HCT116 (cell line): Measurements from ENCODE around the gene HOXC11. TPM values are rescaled to one million over a fixed set of nuclear protein-coding genes. Genes with fewer than 3 reads are reported as not detected.

Experiments
- ATAC-seq: fragments of 200-7000 bp; cut with Tn5 transposase; 2 replicates; pipeline ENCODE4 v1.9.1; 2020; ENCODE audit warnings: mild to moderate bottlenecking, moderate library complexity
- BruUV-seq: library from RNA; stranded (reverse); fragments of 400-500 nt; replicated peaks from 2 replicates; lab custom pipeline; 2021; lab: Mats Ljungman, UMichigan
- CTCF ChIA-PET: fragments of 300-600 bp; sonication (Branson Sonifier 250); formaldehyde crosslinking; loops from one replicate; lab custom pipeline; 2021; ENCODE audit warnings: antibody characterized with exemption; lab: Charles Lee
- POLR2A ChIA-PET: fragments of 300-600, 350-600 bp; sonication (Branson Sonifier 250); formaldehyde crosslinking; loops from one replicate; lab custom pipeline; 2021; ENCODE audit warnings: antibody characterized with exemption; lab: Charles Lee
- RAD21 ChIA-PET, 2 experiments: fragments of 300-600 bp; sonication (Branson Sonifier 250); formaldehyde crosslinking; loops; one replicate each; lab custom pipeline; 2023; ENCODE audit warnings: low total read pairs in 2 of 2; ENCODE audit not compliant: uncharacterized antibody in 2 of 2, unreplicated experiment in 2 of 2, low non-redundant PET in 1 of 2; lab: Charles Lee
- DNase-seq: peaks from one replicate; pipeline ENCODE4 v3.0.0-alpha.2; 2010; ENCODE audit warnings: low read depth, low spot score
- H2AFZ ChIP-seq: fragments of 200-600 bp; shearing (Covaris generic), sonication (generic); 2 replicates; pipeline ENCODE4 v1.6.1; 2017; ENCODE audit warnings: low read depth, mixed run types, mixed read lengths, antibody characterized with exemption, low read length; ENCODE audit not compliant: poor library complexity, severe bottlenecking
- H3K27ac ChIP-seq: 2 replicates; pipeline ENCODE4 v1.5.1; 2012; ENCODE audit warnings: low read depth, low read length
- H3K27me3 ChIP-seq: fragments of 200-600 bp; sonication (generic); 2 replicates; pipeline ENCODE4 v1.6.1; 2016; ENCODE audit warnings: mixed run types, low read length, mixed read lengths; ENCODE audit not compliant: insufficient read depth
- H3K36me3 ChIP-seq, 2 experiments: fragments of 200-500 bp in 1 of 2; fragments of 200-600 bp in 1 of 2; sonication (Bioruptor generic) in 1 of 2; sonication (generic) in 1 of 2; 2 replicates each; pipeline versions ENCODE4 v1.5.1 to v1.6.1; 2014 to 2016; ENCODE audit warnings: low read length in 2 of 2, inconsistent platforms in 1 of 2, mixed read lengths in 1 of 2, mixed run types in 1 of 2; ENCODE audit not compliant: insufficient read depth in 2 of 2, control insufficient read depth in 1 of 2
- H3K4me1 ChIP-seq, 2 experiments: fragments of 200-600 bp in 1 of 2; sonication (generic) in 1 of 2; 2 replicates each; pipeline versions ENCODE4 v1.5.1 to v1.6.1; 2012 to 2017; ENCODE audit warnings: low read length in 2 of 2, inconsistent platforms in 1 of 2, mild to moderate bottlenecking in 1 of 2, mixed read lengths in 1 of 2, mixed run types in 1 of 2, moderate library complexity in 1 of 2; ENCODE audit not compliant: insufficient read depth in 2 of 2, control insufficient read depth in 1 of 2
- H3K4me2 ChIP-seq: fragments of 200-600 bp; sonication (generic); 2 replicates; pipeline ENCODE4 v1.6.1; 2017; ENCODE audit warnings: mixed run types, low read length, mixed read lengths
- H3K4me3 ChIP-seq, 2 experiments: fragments of 200-600 bp in 1 of 2; sonication (generic) in 1 of 2; replicated peaks in 1 of 2; 2 replicates each; pipeline ENCODE4 v1.5.1; 2011 to 2016; ENCODE audit warnings: low read length in 2 of 2, control low read depth in 1 of 2, low read depth in 1 of 2, mild to moderate bottlenecking in 1 of 2, mixed read lengths in 1 of 2, mixed run types in 1 of 2
- H3K79me2 ChIP-seq: fragments of 200-600 bp; sonication (generic); 2 replicates; pipeline ENCODE4 v1.6.1; 2017; ENCODE audit warnings: mild to moderate bottlenecking, mixed run types, low read length, moderate library complexity, mixed read lengths; ENCODE audit not compliant: insufficient read depth
- H3K9ac ChIP-seq: fragments of 200-600 bp; sonication (generic); 2 replicates; pipeline ENCODE4 v1.6.1; 2016; ENCODE audit warnings: low read length, mixed read lengths
- H3K9me2 ChIP-seq: fragments of 200-600 bp; sonication (generic), shearing (Covaris generic); 2 replicates; pipeline ENCODE4 v1.6.1; 2017; ENCODE audit warnings: mixed run types, mild to moderate bottlenecking, moderate library complexity; ENCODE audit not compliant: insufficient read depth
- H3K9me3 ChIP-seq, 2 experiments: fragments of 200-500 bp in 1 of 2; fragments of 200-600 bp in 1 of 2; sonication (Bioruptor generic) in 1 of 2; sonication (generic) in 1 of 2; 2 replicates each; pipeline ENCODE4 v1.6.1; 2014 to 2017; ENCODE audit warnings: low read length in 2 of 2, mixed read lengths in 2 of 2, inconsistent platforms in 1 of 2, low read depth in 1 of 2, mild to moderate bottlenecking in 1 of 2, mixed run types in 1 of 2, moderate library complexity in 1 of 2; ENCODE audit not compliant: control insufficient read depth in 1 of 2, insufficient read depth in 1 of 2
- H4K20me1 ChIP-seq: fragments of 200-600 bp; sonication (generic), shearing (Covaris generic); 2 replicates; pipeline ENCODE4 v1.6.1; 2017; ENCODE audit warnings: mixed run types, mild to moderate bottlenecking, moderate library complexity; ENCODE audit not compliant: insufficient read depth
- CEBPB ChIP-seq: IDR thresholded peaks from 2 replicates; pipeline ENCODE4 v1.6.1; 2012; ENCODE audit warnings: low read depth
- ELF1 ChIP-seq: IDR thresholded peaks from 2 replicates; pipeline ENCODE4 v1.6.1; 2012; ENCODE audit warnings: low read depth, borderline replicate concordance
- FOSL1 ChIP-seq: IDR thresholded peaks from 2 replicates; pipeline ENCODE4 v1.6.1; 2012; ENCODE audit warnings: low read depth
- JUND ChIP-seq: IDR thresholded peaks from 2 replicates; pipeline ENCODE4 v1.6.1; 2012
- POLR2A ChIP-seq: IDR thresholded peaks from 2 replicates; pipeline ENCODE4 v1.7.0; 2011; ENCODE audit warnings: borderline replicate concordance; ENCODE audit not compliant: insufficient read depth, insufficient read length; ENCODE audit errors: extremely low read depth
- POLR2AphosphoS5 ChIP-seq: IDR thresholded peaks from 2 replicates; pipeline ENCODE4 v1.6.1; 2011; ENCODE audit warnings: mild to moderate bottlenecking, low read depth, low read length, moderate library complexity
- RAD21 ChIP-seq: IDR thresholded peaks from 2 replicates; pipeline ENCODE4 v1.6.1; 2012; ENCODE audit warnings: low read depth, mild to moderate bottlenecking
- SIN3A ChIP-seq: IDR thresholded peaks from 2 replicates; pipeline ENCODE4 v1.6.1; 2012; ENCODE audit warnings: low read depth
- SRF ChIP-seq: IDR thresholded peaks from 2 replicates; pipeline ENCODE4 v1.6.1; 2012; ENCODE audit warnings: low read depth
- YY1 ChIP-seq: IDR thresholded peaks from 2 replicates; pipeline ENCODE4 v1.6.1; 2011; ENCODE audit warnings: low read length, low read depth, moderate library complexity, mild to moderate bottlenecking; ENCODE audit not compliant: insufficient replicate concordance; ENCODE audit errors: extremely low read depth
- ZNF274 ChIP-seq: fragments of 200-500 bp; sonication (Bioruptor generic); IDR thresholded peaks from 2 replicates; pipeline ENCODE4 v1.6.1; 2014; ENCODE audit warnings: mild to moderate bottlenecking, low read depth, low read length, inconsistent platforms
- intact Hi-C: fragments of 100-400 bp; cut with micrococcal nuclease; formaldehyde crosslinking; loops from 2 replicates; pipeline ENCODE4 v1.10.0; 2022
- total RNA-seq: library from RNA; stranded (reverse); gene quantifications from one replicate; pipeline ENCODE4 v1.2.1, GENCODE V29; 2021; ENCODE audit not compliant: unreplicated experiment
- TF ChIP-seq, protein P1 (sequence below): IDR thresholded peaks from 2 replicates; pipeline ENCODE4 v1.6.1; 2012
- TF ChIP-seq, protein P2 (sequence below): IDR thresholded peaks from 2 replicates; pipeline ENCODE4 v1.6.1; 2012; ENCODE audit warnings: low read depth
- TF ChIP-seq, protein P3 (sequence below): IDR thresholded peaks from 2 replicates; pipeline ENCODE4 v1.6.1; 2011; ENCODE audit warnings: mild to moderate bottlenecking, low read length, moderate library complexity; ENCODE audit not compliant: insufficient replicate concordance; ENCODE audit errors: extremely low read depth

HOXC11 gene
- total RNA-seq, 1 experiment from 2014 or later, result 0.22 TPM

DNA sequence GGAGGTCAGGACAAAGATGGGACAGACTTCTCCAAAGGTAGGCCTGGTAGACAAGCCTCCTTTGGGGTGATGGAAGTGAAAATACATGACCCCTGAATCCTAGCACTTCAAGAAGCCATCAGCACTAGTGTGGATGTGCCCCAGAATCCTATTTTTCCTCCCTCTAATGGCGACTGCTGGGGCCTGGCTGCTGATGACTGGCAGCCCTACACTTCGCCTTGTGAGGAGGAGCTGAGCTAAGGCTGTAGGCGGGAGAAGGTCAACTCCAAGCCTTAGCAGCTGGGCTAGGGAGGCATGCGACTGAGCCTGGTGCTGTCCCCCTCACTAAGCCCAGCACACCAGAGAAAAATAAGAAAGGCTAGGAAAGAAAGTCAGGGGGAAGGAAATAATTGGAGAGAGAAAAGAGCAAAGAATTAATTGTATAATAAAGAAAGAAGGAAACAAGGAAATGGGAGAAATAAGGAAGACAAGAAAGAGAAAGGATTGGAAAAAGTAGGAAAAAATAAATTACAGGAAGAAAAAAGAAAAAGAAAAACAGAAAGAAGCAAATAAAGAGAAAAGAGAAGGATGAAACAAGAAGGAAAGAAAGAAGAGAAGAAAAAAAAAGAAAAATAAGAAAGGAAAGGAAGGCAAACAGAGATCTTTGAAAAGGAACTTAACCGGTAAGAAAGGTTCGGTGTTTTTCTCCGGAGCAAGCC is 7.3 kb downstream of the HOXC11 start (continued):
- TF ChIP-seq SRF, result no peak
- no peak for TF ChIP-seq POLR2A
- TF ChIP-seq SIN3A, result no peak
- no peak for TF ChIP-seq FOSL1

DNA sequence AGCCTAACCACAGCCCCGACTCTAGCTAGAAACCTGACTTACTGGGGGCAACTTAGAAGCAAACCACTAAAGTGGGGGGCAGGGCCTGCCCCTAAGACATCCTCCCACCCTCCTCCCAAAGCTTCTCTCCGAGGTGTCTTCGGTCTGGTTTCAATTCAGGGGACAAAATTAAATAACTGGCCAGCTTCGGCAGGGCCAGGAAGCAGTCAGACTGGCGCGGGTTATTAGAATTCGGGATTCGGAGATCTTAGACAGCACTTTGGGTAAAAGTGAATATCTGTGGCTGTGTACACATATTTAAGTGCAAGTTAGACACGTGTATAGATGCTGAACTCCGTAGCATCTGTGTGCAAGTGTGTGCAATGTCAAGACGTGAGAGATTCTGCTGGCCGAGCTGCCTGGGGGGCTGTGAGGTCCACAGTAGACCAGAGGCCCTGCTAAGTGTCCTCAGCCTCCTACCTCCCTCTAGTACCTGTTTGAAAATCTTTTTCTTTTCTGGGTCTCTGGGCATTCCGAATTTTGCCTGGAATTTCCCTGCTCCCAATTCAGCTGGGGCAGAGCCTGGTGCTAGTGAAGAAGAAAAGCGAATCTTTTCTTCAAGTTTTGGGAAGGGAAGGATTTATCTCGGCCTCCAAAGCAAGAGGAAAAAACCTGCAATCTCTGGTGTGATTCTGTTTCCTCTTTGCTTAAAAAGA is 8.0 kb downstream of the HOXC11 start:
- Histone ChIP-seq H3K4me3 (no peak overlapping the region), H3K4me1 (peaks cover 0 to 6% of the 10 kb centered on the region in 2 experiments; a peak in 2 of 4 replicates), H3K4me2 (no peak overlapping the region), H3K9me3 (no peaks in the 10 kb centered on the region), H3K27ac (no peak overlapping the region), H3K27me3 (no peaks in the 10 kb centered on the region), H2AFZ (no peak overlapping the region), H3K9me2 (no peaks in the 10 kb centered on the region), H3K79me2 (no peaks in the 10 kb centered on the region), H3K36me3 (no peaks in the 10 kb centered on the region), H3K9ac (no peak overlapping the region), H4K20me1 (no peaks in the 10 kb centered on the region)
- ATAC-seq (no peak), DNase-seq (no peak)
- ChIA-PET POLR2A (no interaction called here), RAD21 (no interaction called here), CTCF (no interaction called here)
- no TSS peak for BruUV-seq
- intact Hi-C loops, result no loop called here
- TF ChIP-seq, protein P1, sequence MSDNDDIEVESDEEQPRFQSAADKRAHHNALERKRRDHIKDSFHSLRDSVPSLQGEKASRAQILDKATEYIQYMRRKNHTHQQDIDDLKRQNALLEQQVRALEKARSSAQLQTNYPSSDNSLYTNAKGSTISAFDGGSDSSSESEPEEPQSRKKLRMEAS, result no peak
- TF ChIP-seq SRF (no peak), POLR2A (no peak), RAD21 (no peak), FOSL1 (no peak), YY1 (no peak), ELF1 (no peak), ZNF274 (no peak), POLR2AphosphoS5 (no peak), JUND (no peak), CEBPB (no peak), SIN3A (no peak)
- TF ChIP-seq, protein P2, sequence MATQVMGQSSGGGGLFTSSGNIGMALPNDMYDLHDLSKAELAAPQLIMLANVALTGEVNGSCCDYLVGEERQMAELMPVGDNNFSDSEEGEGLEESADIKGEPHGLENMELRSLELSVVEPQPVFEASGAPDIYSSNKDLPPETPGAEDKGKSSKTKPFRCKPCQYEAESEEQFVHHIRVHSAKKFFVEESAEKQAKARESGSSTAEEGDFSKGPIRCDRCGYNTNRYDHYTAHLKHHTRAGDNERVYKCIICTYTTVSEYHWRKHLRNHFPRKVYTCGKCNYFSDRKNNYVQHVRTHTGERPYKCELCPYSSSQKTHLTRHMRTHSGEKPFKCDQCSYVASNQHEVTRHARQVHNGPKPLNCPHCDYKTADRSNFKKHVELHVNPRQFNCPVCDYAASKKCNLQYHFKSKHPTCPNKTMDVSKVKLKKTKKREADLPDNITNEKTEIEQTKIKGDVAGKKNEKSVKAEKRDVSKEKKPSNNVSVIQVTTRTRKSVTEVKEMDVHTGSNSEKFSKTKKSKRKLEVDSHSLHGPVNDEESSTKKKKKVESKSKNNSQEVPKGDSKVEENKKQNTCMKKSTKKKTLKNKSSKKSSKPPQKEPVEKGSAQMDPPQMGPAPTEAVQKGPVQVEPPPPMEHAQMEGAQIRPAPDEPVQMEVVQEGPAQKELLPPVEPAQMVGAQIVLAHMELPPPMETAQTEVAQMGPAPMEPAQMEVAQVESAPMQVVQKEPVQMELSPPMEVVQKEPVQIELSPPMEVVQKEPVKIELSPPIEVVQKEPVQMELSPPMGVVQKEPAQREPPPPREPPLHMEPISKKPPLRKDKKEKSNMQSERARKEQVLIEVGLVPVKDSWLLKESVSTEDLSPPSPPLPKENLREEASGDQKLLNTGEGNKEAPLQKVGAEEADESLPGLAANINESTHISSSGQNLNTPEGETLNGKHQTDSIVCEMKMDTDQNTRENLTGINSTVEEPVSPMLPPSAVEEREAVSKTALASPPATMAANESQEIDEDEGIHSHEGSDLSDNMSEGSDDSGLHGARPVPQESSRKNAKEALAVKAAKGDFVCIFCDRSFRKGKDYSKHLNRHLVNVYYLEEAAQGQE, result no peak
- TF ChIP-seq, protein P3, sequence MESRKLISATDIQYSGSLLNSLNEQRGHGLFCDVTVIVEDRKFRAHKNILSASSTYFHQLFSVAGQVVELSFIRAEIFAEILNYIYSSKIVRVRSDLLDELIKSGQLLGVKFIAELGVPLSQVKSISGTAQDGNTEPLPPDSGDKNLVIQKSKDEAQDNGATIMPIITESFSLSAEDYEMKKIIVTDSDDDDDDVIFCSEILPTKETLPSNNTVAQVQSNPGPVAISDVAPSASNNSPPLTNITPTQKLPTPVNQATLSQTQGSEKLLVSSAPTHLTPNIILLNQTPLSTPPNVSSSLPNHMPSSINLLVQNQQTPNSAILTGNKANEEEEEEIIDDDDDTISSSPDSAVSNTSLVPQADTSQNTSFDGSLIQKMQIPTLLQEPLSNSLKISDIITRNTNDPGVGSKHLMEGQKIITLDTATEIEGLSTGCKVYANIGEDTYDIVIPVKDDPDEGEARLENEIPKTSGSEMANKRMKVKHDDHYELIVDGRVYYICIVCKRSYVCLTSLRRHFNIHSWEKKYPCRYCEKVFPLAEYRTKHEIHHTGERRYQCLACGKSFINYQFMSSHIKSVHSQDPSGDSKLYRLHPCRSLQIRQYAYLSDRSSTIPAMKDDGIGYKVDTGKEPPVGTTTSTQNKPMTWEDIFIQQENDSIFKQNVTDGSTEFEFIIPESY, result no peak
